ELR (cell line): Measurements from ENCODE around the gene KMT2E.

Source experiments
- DNase-seq: peaks from one replicate; pipeline ENCODE4 v3.0.0-alpha.2; 2015; ENCODE audit warnings: low read depth

KMT2E gene

DNA sequence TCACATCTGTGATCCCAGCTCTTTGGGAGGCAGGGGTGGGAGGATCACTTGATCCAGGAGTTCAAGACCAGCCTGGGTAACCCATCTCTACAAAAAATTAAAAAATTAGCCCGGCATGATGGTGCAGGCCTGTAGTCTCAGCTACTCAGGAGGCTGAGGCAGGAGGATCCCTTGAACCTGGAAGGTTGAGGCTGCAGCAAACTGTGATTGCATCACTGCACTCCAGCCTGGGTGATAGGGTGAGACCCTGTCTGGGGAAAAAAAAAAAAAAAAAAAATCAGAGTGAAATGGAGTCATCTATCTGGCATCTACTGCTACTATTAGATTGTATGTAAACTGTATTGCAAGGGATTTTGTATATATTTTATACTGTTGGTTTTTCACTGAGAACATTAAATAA lies 59.1 kb downstream of the KMT2E start:
- DNase-seq: no peak

DNA sequence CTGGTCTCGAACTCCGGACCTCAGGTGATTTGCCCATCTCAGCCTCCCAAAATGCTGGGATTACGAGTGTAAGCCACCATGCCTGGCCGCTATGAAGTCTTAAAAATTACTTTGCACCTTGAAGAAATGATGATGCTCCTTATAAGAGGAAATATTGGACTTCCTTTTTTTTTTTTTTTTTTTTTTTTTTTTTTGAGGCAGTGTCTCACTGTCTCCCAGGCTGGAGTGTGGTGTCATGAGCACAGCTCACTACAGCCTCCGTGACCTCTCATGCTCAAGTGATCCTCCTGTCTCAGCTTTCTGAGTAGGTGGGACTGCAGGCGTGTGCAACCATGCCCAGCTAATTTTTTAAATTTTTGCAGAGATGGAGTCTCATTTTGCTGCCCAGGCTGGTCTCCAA lies 65.3 kb downstream of the KMT2E start:
- no peak for DNase-seq

GRCh38 chr7:105084581-105084980 lies 70.6 kb downstream of the KMT2E start:
- DNase-seq: no peak

GRCh38 chr7:105086850-105087249 lies 72.8 kb downstream of the KMT2E start:
- DNase-seq: no peak

- no peak for DNase-seq
These were observed 74.0 kb downstream of the KMT2E start for GRCh38 chr7:105087981-105088380.

DNA sequence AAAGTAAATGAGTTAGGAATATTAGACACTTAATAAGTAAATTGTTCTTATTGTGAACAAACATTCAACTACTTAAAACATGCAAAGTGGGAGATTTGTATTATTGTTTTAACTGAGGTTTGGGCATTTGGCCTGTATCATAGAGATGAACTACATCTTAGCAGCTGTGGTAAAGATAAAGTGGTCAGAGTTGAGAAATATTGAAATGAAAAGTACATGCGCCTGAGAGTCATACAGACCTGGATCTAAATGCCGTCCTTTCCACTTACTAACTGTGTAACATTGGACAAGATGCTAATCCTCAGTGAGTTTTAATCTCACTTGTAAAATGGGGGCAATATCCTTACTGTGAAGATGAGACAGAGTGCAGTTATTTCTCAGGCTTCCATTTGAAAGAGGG lies 74.5 kb downstream of the KMT2E start:
- no peak for DNase-seq

DNA sequence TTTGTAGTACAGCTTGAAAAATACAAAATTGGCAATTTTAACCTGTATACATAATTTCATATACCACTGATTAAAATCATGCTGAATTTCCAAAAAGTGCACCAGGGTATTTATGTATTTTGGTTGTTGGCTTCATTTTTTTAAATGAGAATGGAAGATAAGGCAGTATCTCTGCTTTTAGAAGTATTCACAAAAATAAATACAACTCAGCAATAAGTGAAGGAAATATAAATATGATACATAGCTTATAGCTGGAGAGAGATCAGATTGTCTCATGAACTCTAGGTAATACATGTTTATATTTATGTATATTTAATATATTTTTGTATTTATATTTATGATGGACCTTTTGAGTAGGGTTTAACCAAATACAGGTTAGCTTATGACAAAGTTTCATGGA lies 81.0 kb downstream of the KMT2E start:
- no peak for DNase-seq

- DNase-seq: no peak
These were observed 82.3 kb downstream of the KMT2E start for GRCh38 chr7:105096306-105096705.

DNA sequence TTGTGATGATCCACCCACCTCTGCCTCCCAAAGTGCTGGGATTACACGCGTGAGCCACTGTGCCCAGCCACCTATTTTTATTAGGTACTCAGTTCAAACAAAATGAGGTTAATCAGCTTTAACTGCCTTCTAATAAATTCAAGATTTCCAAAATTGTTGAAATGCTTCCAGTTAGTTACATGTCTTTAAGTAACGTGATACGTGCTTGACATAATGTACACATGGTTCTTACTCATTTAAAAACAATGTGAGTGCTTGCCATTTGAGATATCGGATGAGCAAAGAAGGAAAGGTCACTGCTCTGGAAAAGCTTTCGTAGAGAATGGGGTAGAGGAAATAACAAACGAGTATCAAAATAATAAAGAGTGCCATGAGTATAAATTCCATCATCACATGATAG lies 83.6 kb downstream of the KMT2E start:
- DNase-seq: peak; percentile 91

DNA sequence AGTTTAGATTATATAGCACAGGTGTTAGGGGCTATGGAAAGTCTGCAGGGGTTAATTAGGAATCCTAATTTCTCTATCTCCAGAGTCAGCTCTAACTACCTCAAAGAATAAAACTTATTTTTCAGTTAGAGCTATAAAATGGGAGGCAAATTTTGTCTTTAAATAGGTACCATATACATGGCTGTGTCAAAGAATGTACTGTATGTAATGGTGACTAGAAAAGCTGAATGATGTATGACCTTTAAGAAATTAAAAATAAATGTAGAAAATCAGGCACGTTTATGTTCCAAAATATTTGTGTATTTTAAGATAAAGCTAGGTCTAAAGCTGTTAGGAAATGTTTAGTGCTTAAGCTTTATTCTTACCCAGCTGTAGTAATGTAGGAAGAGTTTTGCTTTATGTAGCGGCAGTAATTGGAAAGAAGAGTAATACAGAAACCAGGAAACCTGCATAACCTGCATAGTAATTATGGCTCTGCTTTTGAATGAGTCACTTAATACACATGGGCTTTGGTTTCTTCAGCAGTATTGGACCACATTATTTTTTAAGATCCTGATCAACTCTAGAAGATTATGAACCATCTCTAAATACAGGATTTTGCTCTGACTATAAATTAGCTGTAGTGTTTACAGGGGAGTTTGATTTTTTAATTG lies 85.0 kb downstream of the KMT2E start:
- peak; percentile 44 for DNase-seq

- no peak for DNase-seq
These were observed 87.9 kb downstream of the KMT2E start for GRCh38 chr7:105101864-105102263.

DNA sequence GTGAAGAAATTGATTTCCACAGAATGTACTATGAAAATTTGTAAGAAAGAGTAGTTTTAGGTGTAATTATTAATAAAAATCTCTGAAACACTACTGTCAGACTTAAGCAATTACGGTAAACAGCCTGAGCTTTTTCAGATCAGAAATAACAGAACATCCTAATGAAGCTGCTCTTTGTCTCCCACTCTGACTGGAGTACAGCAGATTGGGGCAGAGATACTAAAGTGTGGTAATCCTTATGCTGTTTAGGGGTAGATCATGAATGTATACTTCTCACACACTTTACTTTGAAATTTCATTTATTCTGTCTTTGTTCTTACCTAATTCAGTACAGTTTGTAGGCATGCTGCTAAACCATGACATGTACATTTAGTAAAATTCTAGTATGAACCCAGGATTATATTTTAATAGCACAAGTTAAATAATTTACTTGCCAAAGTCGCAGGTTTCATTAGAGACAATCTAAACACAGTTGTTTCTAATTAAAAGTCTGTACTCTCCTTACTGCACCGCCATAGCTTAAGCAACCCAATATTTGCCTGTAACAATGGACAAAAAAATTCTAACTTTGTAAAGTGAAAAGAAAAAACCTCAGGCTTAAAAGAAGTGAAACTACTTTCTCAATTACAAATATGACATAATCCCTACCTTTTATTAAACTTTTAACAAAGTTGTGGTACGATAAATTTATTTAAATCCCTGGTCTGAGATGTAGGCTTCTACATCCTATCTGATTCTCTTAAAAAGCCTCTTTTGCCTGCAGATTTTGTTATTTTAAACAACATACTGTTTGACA lies 88.8 kb downstream of the KMT2E start:
- DNase-seq: no peak

GRCh38 chr7:105105579-105105978 lies 91.6 kb downstream of the KMT2E start:
- no peak for DNase-seq

DNA sequence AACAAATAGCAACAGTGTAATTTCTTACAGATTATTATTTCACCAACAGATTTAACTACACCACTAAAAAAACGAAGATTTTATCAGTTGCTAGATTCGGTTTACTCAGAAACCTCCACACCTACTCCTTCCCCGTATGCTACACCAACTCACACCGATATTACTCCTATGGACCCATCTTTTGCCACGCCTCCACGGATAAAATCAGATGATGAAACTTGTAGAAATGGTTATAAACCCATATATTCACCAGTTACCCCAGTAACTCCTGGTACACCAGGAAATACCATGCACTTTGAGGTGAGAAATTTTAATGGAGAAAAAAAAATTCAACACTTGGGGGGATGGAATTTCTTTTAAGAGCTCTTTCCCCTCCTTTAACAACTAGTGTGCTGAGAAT lies 92.5 kb downstream of the KMT2E start:
- DNase-seq: no peak

DNA sequence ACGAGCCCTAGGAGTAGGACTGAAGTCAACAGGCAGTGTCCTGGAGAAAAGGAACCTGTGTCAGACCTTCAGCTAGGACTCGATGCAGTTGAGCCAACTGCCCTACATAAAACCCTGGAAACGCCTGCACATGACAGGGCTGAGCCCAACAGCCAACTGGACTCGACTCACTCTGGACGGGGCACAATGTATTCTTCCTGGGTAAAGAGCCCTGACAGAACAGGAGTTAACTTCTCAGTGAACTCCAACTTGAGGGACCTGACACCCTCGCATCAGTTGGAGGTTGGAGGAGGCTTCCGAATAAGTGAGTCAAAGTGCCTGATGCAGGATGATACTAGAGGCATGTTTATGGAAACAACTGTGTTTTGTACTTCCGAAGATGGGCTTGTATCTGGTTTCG lies 93.5 kb downstream of the KMT2E start:
- no peak for DNase-seq

DNA sequence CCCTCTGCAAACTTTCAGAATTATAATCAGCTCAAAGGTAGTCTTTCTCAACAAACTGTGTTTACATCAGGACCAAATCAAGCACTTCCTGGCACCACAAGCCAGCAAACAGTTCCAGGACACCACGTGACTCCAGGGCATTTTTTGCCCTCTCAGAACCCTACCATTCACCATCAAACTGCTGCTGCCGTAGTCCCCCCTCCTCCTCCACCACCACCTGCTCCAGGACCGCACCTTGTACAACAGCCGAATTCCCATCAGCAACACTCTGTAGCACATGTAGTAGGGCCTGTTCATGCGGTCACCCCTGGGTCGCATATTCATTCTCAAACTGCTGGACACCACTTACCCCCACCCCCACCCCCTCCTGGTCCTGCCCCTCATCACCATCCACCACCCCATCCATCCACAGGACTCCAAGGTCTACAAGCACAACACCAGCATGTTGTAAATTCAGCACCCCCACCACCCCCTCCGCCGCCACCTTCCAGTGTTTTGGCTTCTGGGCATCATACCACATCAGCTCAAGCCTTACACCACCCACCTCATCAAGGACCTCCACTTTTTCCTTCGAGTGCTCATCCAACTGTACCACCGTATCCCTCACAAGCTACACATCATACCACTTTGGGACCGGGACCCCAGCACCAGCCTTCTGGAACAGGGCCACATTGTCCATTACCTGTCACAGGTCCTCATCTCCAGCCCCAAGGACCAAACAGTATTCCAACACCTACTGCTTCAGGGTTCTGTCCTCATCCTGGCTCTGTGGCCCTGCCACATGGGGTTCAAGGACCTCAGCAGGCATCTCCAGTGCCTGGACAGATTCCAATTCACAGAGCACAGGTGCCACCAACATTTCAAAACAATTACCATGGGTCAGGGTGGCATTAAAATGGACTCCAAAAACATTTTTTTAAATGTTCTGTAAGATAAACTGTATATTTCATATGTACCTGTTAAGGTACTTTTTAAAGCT lies 98.7 kb downstream of the KMT2E start:
- DNase-seq: no peak

DNA sequence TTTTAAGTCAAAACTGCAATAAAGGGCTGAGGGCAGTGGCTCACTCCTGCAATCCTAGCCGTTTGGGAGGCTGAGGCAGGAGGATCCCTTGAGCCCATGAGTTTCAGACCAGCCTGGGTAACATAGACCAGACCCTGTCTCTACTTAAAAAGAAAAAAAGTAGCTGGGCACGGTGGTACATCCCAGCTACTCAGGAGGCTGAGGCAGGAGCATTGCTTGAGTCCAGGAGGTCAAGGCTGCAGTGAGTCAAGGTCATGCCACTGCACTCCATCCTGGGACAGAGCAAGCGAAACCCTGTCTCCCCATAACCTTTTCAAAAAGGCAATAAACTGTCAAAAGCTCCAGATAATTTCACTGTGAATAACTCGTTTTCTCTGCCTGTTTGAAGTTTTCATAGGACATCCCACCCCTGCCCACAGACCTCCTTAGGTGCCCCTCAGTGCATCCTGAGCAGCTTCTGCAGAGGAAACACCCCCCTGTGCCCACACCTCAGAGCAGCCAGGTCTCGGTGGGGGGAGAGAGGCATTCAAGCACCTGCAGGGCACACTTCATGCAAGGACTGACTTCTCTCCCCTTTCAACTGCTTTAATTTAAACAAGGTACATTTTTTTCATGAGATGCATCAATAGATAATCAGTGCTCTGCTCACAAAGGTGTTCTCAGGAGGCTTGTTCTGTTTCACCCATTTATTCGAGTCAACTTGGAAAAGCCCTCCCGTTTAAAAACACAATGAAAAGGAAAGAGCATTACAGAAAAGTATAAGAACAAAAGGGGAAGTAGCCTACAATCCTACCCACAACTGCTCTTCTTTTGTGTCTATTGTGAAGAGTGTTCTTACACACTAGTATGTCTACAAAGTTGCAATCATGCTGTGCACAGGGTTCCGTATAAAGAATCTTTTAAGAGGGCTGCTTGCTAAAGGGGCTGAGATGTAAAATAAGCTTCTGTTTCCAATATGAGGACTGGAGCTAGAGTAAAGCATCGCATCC lies 104.9 kb downstream of the KMT2E start:
- no peak for DNase-seq

DNA sequence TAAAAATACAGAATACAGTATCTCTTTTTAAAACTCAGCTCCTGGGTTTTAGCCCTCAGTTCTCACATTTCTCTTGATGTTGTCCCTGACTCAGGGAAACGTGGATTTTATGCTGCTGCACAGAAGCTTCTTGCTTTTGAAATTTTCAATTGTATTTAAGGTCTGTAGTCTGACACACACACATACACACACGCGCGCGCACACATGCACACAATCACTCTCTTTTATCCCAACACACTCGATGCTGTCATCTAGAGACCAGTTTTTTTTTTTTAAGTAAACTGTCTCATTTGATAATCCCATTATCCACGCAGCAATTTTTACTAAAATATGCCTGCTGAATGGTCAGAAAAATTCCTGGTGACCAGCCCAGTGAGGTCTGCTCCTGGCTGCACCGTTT lies 108.6 kb downstream of the KMT2E start:
- no peak for DNase-seq

DNA sequence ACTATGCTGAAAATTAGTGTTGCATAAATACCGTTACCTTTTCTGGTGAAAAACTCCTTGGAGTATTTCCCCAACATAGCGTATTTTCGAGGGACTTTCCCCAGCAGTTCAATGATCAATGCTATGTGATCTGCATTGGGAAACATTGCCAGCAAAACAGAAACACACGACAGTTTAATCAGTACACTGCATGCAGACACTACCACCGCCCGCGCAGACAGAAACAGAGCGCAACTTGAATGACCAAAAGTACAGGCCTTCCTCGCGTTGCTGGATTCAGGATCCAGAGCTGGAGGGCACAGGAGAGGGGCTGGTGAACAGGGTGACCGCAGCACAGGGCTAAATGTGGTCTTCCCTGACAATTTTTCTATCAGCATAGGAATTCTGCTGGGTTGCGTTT lies 111.7 kb downstream of the KMT2E start:
- DNase-seq: no peak

DNA sequence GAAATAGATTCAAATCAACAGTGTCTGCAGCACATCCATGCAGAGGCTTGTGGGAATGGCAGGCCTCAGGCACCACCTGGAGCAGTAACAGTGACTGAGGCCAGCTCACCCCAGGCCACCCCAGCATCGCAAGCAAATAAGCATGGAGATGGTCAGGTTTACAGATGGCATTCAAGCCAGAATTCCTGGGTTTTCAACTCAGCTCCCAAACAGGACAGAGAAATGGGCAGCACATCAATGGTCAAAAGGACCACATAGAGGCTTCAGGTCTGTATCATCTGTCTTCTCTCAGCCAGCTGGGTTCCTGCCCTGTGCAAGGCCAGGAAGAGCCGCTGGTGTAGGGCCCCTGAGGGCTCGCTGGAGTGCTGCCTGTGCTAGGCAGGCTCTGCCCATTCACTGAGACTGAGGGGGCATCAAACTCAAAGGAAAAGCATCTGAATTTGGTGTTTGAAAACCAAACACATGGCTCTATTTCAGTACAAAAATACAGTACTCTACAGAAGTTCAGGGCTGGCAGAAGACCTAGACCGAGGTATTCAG lies 112.5 kb downstream of the KMT2E start:
- DNase-seq: no peak

DNA sequence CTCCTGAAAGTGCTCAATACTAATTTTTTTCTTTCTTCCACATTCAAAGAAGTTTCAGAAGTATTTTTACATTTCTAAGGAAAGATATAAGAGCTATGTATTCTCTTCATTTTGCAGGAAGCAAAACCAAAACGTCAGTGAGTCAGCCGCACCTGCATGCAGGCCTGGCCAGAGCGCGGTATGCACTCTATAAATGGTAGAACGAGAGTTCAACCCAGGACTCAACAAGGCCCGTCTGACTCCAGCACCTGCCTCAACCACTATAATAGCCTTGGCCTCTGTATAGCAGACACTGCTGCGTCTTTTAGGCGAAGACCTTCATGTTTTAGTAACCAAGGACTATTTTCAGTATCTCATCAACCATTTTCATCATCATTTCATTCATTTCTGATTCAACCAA lies 113.2 kb downstream of the KMT2E start:
- no peak for DNase-seq
